Neural cell (in vitro differentiated cells): ENCODE results near the gene MCAM. TPM values are rescaled to one million over a fixed set of nuclear protein-coding genes. Genes with fewer than 3 reads are reported as not detected.
A peak's percentile ranks its signal among the peaks of the same experiment; 100 is the strongest.

Source experiments
- H2AFZ ChIP-seq: fragments of 200-600, 300-800 bp; sonication (generic), shearing (Covaris generic); 2 replicates; pipeline ENCODE4 v1.6.0; 2014; ENCODE audit warnings: low read depth, mild to moderate bottlenecking, antibody characterized with exemption, low read length, moderate library complexity
- H3F3A ChIP-seq: fragments of 200-600 bp; shearing (Covaris generic); 2 replicates; pipeline ENCODE4 v1.6.1; 2016; ENCODE audit warnings: mild to moderate bottlenecking, moderate library complexity, mixed read lengths, antibody characterized with exemption, low read length; ENCODE audit not compliant: insufficient read depth, poor library complexity, severe bottlenecking
- H3K27ac ChIP-seq: fragments of 200-600, 300-800 bp; sonication (generic), shearing (Covaris generic); 2 replicates; pipeline ENCODE4 v1.5.1; 2014; ENCODE audit warnings: mild to moderate bottlenecking, low read length, moderate library complexity
- H3K27me3 ChIP-seq: fragments of 300-800, 200-600 bp; sonication (generic), shearing (Covaris generic); 2 replicates; pipeline ENCODE4 v1.6.0; 2014; ENCODE audit warnings: mild to moderate bottlenecking, low read depth, low read length, moderate library complexity; ENCODE audit not compliant: insufficient read depth
- H3K36me3 ChIP-seq: fragments of 300-800, 200-600 bp; sonication (generic), shearing (Covaris generic); 2 replicates; pipeline ENCODE4 v1.5.1; 2014; ENCODE audit warnings: mild to moderate bottlenecking, antibody characterized with exemption, low read length, moderate library complexity; ENCODE audit not compliant: insufficient read depth
- H3K4me2 ChIP-seq: fragments of 300-800, 200-600 bp; sonication (generic), shearing (Covaris generic); 2 replicates; pipeline ENCODE4 v1.6.0; 2014; ENCODE audit warnings: mild to moderate bottlenecking, low read length
- H3K4me3 ChIP-seq: fragments of 300-800, 200-600 bp; sonication (generic), shearing (Covaris generic); 2 replicates; pipeline ENCODE4 v1.5.1; 2014; ENCODE audit warnings: mild to moderate bottlenecking, low read length, moderate library complexity
- H3K79me2 ChIP-seq: fragments of 200-600 bp; shearing (Covaris generic); replicated peaks from 2 replicates; pipeline ENCODE4 v1.6.0; 2014; ENCODE audit warnings: mild to moderate bottlenecking, low read length, moderate library complexity; ENCODE audit not compliant: insufficient read depth
- H3K9ac ChIP-seq: fragments of 300-800, 200-600 bp; sonication (generic), shearing (Covaris generic); 2 replicates; pipeline ENCODE4 v1.6.1; 2016; ENCODE audit warnings: mild to moderate bottlenecking, low read length, mixed read lengths
- H3K9me2 ChIP-seq: fragments of 200-600 bp; shearing (Covaris generic); 2 replicates; pipeline ENCODE4 v1.6.1; 2016; ENCODE audit warnings: mild to moderate bottlenecking, low read length, mixed read lengths; ENCODE audit not compliant: insufficient read depth
- H3K9me3 ChIP-seq: fragments of 200-600, 300-800 bp; sonication (generic), shearing (Covaris generic); 2 replicates; pipeline ENCODE4 v1.6.1; 2016; ENCODE audit warnings: mild to moderate bottlenecking, mixed run types, low read length, moderate library complexity, mixed read lengths
- H4K20me1 ChIP-seq: fragments of 200-600 bp; shearing (Covaris generic); 2 replicates; pipeline ENCODE4 v1.6.1; 2016; ENCODE audit warnings: mild to moderate bottlenecking, mixed run types; ENCODE audit not compliant: insufficient read depth
- EP300 ChIP-seq: fragments of 450-650 bp; conservative IDR thresholded peaks from 2 replicates; pipeline ENCODE4 v1.6.1; 2014; ENCODE audit warnings: antibody characterized with exemption, mild to moderate bottlenecking, moderate library complexity; ENCODE audit not compliant: poor library complexity, severe bottlenecking
- EZH2 ChIP-seq: fragments of 200-600, 300-800 bp; shearing (Covaris generic), sonication (generic); IDR thresholded peaks from 2 replicates; pipeline ENCODE4 v1.6.1; 2014; ENCODE audit warnings: antibody characterized with exemption, low read length, borderline replicate concordance, mild to moderate bottlenecking; ENCODE audit not compliant: insufficient read depth, poor library complexity, severe bottlenecking
- MXI1 ChIP-seq: fragments of 450-650 bp; conservative IDR thresholded peaks from 2 replicates; pipeline ENCODE4 v1.6.1; 2014; ENCODE audit warnings: antibody characterized with exemption, mild to moderate bottlenecking; ENCODE audit not compliant: poor library complexity, severe bottlenecking
- POLR2AphosphoS5 ChIP-seq: IDR thresholded peaks from 2 replicates; pipeline ENCODE4 v1.6.1; 2012
- RAD21 ChIP-seq: fragments of 450-650 bp; conservative IDR thresholded peaks from 2 replicates; pipeline ENCODE4 v1.6.1; 2014; ENCODE audit warnings: antibody characterized with exemption, mild to moderate bottlenecking, moderate library complexity
- REST ChIP-seq: IDR thresholded peaks from 2 replicates; pipeline ENCODE4 v1.6.1; 2012; ENCODE audit warnings: borderline replicate concordance
- SMC3 ChIP-seq: fragments of 450-650 bp; conservative IDR thresholded peaks from 2 replicates; pipeline ENCODE4 v1.6.1; 2014; ENCODE audit warnings: antibody characterized with exemption, mild to moderate bottlenecking, moderate library complexity; ENCODE audit not compliant: poor library complexity
- TAF1 ChIP-seq: IDR thresholded peaks from 2 replicates; pipeline ENCODE4 v1.6.1; 2012; ENCODE audit warnings: low read depth
- polyA plus RNA-seq: library from polyadenylated mRNA; depleted of rRNA; stranded (reverse); fragments of >200 nt; gene quantifications from 2 replicates; pipeline ENCODE4 v1.2.3, GENCODE V29; 2014
- TF ChIP-seq, protein P1 (sequence below): fragments of 450-650 bp; IDR thresholded peaks from 2 replicates; pipeline ENCODE4 v1.5.1; 2014; ENCODE audit warnings: antibody characterized with exemption, mild to moderate bottlenecking, moderate library complexity; ENCODE audit not compliant: poor library complexity, severe bottlenecking

Gene MCAM
- polyA plus RNA-seq, 1 donor from 2014 or later: 7.5 TPM

GRCh38 chr11:119361941-119362725 is 45.2 kb upstream of the MCAM start:
- Histone ChIP-seq H3K4me2 (peak overlapping the region; percentile 70), H3K27ac (peak overlapping the region; percentile 93), H3K79me2 (no peaks in the 10 kb centered on the region), H2AFZ (no peak overlapping the region), H3K9me3 (no peaks in the 10 kb centered on the region), H3F3A (no peaks in the 10 kb centered on the region), H3K9ac (peak overlapping the region; percentile 68), H3K36me3 (no peaks in the 10 kb centered on the region), H3K9me2 (no peaks in the 10 kb centered on the region), H4K20me1 (no peaks in the 10 kb centered on the region), H3K4me3 (peak overlapping the region; percentile 59), H3K27me3 (peaks cover 13% of the 10 kb centered on the region)
- TF ChIP-seq EP300 (no peak), SMC3 (no peak), EZH2 (no peak), REST (no peak)
- TF ChIP-seq, protein P1, sequence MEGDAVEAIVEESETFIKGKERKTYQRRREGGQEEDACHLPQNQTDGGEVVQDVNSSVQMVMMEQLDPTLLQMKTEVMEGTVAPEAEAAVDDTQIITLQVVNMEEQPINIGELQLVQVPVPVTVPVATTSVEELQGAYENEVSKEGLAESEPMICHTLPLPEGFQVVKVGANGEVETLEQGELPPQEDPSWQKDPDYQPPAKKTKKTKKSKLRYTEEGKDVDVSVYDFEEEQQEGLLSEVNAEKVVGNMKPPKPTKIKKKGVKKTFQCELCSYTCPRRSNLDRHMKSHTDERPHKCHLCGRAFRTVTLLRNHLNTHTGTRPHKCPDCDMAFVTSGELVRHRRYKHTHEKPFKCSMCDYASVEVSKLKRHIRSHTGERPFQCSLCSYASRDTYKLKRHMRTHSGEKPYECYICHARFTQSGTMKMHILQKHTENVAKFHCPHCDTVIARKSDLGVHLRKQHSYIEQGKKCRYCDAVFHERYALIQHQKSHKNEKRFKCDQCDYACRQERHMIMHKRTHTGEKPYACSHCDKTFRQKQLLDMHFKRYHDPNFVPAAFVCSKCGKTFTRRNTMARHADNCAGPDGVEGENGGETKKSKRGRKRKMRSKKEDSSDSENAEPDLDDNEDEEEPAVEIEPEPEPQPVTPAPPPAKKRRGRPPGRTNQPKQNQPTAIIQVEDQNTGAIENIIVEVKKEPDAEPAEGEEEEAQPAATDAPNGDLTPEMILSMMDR: no peak

- Histone ChIP-seq H3K9ac (peak overlapping the region; percentile 68), H3K36me3 (no peaks in the 10 kb centered on the region), H3K4me3 (peak overlapping the region; percentile 59)
Measured at GRCh38 chr11:119361056-119361787, 44.3 kb upstream of the MCAM start.

More at GRCh38 chr11:119361056-119361787, 44.3 kb upstream of the MCAM start:
- Histone ChIP-seq H3K79me2 (no peaks in the 10 kb centered on the region), H2AFZ (peak overlapping the region; percentile 10), H3K9me3 (no peaks in the 10 kb centered on the region), H3K4me2 (peak overlapping the region; percentile 81), H3F3A (no peaks in the 10 kb centered on the region), H3K27me3 (peaks cover 13% of the 10 kb centered on the region), H3K27ac (peak overlapping the region; percentile 93), H4K20me1 (no peaks in the 10 kb centered on the region), H3K9me2 (no peaks in the 10 kb centered on the region)
- TF ChIP-seq EP300 (peak; percentile 79), SMC3 (peak; percentile 22), EZH2 (no peak), MXI1 (peak; percentile 18), POLR2AphosphoS5 (peak; percentile 42), RAD21 (no peak), REST (no peak), TAF1 (peak; percentile 40)
- TF ChIP-seq, protein P1: no peak
